GM18511 (cell line): ENCODE data around the gene MISP.

ENCODE experiments used
- ATAC-seq: cut with Tn5 transposase; IDR thresholded peaks from one replicate; pipeline ENCODE4 v1.9.1; 2021; ENCODE audit warnings: mild to moderate bottlenecking, moderate library complexity; ENCODE audit not compliant: unreplicated experiment

Gene MISP

DNA sequence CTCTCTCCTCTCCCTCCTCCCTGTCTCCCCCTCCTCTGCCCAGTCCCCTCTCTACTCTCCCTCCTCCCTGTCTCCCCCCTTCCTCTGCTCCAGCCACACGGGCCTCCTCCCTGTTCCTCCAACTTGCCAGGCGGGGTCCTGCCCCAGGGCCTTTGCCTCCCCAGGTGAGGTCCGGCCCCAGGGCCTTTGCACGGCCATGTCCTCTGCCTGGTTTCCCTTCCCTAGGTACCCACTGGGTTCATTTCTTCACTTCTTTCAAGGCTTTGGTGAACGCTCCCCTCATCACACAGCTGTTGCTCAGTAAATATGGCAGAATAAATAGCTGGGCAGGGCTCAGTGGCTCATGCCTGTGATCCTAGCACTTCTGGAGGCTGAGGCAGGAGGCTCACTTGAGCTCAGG, 21.2 kb downstream of the MISP start:
- ATAC-seq: no peak

DNA sequence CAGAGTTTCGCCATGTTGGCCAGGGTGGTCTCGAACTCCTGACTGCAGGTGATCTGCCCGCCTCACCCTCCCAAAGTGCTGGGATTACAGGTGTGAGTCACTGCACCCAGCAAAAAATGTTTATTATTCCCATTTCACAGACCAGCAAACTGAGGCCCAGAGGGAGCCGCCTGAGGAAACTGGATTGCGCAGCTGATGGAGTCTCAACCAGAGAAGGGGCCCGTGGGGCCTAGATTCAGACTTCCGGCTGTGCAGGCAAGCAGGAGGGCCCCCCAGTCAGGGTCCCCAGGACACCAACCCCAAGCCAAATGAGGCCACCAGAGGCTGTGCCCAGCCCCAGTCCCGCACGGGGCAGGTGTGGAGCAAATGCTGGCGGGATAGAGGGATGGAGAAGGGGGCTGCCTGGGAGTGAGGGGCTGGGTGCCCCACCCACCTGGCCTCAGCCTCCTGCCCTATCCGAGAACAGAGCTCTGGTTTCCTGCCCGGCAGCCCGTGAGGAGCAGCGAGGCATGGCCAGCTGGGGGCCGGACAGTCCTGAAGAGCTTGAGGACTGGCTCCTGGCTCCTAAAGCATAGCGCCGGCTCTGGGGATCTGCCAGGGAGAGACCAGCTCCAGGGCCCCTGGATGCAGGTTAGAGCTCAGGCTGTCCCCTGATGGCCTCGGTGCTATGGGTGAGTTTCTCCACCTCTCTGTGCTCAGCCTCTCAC, 22.0 kb downstream of the MISP start:
- ATAC-seq: no peak

DNA sequence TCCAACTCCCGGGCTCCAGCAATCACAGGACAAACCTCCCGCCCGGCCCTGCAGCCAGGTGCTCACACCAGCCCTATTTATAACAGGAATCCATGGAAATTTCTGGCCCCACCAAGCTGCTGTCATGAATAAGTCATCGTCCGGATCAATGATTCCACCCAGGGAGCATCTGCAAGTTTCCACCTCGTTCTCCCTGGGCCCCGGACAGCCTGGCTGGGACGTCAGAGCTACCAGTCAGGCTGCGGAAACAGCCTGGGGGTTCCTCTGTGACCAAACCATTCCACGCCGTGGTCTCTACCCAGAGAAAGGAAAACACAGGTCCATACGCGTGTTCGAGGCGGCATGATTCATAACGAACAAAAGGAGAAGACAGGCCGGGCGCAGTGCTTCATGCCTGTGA, 25.6 kb downstream of the MISP start:
- ATAC-seq: no peak

DNA sequence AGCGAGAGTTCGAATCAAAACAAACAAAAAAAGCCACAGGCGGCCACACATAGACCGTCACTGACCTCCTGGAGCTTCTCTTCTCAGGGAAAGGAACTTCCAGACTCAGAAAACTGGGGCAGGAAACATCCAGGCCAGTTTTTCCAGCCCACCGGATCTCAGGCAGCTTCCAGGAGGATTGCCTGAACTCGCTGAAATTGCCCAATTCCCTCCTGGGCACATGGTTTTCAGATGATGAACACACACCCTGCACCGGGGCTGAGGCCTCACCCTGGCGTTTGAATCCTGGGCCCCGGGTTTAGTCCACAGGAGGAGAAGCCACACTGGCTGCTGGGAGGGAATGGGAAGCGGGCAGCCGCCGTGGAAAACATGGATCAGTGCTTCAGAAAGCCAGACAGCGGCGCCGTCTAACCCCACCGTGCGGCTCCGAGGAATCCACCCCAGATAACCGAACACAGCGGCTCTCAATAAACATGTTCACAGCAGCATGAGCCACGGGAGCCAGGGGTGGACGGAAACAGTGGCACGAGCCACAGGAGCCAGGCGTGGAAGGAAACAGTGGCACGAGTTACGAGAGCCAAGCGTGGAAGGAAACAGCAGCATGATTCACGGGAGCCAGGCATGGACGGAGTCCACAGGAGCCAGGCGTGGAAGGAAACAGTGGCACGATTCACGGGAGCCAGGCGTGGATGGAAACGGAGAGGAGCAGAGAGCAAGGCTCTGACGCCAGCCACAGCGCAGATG, 28.2 kb downstream of the MISP start:
- ATAC-seq: no peak

DNA sequence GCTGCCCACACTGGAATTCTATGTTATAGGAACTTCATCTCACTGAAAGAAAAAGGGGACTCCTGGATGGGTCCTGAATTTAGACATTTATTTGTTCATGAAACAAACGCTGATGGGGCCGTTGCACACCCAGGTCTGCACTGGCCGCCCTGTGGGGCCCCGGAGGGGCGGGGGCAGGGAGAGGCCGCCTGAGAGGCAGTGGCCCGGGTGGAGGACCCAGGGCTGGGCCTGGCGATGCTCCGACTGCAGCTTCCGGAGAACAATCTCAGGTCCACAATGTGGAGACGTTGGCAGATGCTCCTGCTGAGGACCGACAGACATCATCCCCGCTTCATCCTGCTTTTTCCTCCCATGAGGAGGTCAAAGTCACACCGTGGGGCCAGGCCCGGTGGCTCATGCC, 30.0 kb downstream of the MISP start:
- no peak for ATAC-seq

DNA sequence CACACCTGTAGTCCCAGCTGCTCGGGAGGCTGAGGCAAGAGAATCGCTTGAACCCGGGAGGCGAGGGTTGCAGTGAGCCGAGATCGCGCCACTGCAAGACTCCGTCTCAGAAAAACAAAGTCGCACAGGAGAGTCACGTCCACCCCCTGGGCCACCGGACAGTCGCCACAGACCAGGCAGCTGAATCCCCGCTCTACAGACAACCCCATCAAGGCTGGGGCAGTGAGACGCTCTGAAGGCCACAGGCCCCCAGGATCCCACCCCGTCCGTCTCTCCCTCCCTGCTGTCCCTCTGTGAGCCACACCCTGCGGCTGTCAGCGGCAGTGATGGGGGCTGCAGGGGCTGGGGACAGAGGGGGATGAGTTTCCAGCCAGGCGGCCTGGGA, 30.9 kb downstream of the MISP start:
- no peak for ATAC-seq

DNA sequence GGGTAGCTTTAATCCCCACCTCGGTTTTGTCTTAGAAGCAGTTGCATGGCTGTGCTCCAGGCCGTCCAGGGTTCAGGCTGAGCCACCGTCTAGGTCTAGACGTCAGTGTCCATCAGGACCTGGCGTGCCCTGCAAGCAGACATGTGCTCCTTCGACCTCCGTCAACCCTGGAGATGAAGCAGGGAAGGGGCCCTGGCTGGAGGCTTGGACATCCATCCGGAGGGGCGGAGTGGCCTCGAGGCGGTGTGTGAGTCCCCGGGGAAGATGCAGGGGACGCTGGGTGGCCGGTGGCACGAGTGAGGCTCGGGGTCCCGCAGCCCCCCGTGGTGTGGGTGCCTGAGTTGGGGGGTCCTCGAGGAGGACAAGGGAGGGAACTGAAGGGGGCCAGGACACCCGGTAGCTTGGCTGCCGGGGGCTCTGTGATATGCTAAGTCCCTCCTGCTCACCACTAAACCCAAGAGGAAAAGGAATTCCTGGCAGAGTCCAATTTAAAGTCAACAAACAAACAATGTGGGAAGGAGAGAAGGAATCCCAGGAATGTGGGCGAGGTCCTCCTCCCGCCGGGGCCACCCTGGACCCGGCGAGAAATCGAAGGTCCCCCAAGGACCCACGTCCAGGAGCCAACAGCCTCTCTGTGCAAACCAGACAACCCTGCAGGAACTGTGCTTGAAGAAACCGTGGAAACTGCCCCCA, 31.4 kb downstream of the MISP start:
- no peak for ATAC-seq

DNA sequence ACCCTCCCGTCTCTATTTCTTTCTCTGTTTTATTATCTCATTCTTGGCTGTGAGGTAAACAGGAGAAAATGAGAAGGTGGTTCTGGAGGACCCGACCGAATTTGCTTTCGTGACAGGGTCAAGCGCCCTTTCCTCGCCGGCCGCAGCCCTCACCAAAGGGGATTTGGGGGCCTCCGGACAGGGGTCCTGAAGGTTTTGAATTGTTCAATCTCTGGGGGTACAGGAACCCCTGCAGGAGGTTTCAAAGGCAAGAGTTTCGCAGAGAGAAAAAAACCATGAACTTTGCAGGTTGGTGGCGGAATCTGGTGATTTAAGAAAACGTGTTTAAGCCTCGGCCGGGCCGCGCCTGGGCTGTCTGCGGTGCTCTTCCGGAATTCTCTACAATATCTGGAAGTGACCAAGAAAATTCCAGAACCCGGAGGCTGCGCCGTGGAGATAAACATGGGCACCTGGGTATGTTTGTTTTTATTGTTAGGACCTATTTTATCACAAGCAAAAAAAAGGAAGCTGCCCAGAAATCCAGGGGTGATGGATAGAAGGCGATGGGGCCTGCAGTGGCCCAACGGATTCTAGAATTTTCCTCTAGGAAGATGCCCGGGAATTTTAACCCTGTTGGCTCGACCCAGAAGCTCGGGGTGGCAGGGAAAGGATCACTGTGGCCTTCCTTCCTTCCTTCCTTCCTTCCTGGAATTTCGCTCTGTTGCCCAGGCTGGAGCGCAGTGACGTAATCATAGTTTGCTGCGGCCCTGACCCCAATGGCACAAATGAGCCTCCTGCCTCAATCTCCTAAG, 32.2 kb downstream of the MISP start:
- no peak for ATAC-seq

DNA sequence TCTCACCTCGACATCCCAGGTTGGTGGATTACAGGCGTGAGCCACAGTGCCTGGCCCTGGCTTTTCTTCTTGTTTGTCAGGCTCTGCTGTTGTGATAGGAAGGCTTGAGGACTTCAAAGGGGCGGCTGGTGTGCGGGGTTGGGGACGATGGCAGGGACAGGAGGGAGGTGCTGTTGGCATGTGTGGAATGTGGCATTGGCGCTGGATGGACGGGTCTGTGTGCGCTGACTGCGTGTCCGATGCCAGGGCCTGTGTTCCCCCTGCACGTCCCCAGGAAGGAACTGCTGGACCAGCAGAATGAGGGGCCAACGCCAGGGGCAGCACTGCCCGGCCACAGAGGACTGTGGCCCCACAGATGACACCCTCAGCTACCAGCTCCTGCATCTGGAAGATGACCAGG, 33.6 kb downstream of the MISP start:
- ATAC-seq: no peak

DNA sequence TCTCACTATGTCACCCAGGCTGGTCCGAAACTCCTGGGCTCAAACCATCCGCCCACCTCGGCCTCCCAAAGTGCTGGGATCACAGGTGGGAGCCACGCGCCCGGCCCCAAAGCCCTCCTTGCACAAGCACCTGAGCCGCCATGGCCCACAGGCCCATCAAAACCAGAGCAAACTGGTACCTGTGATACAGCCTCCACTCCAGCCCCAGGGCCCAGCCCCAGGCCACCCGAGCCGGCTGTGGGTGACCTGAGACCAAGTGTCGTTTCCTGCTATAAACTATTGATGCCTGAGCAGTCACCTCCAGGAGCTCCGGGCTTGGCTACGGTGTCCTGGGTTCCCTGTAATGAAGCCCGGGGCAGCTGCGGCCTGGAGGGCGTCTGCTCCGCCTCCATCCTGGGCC, 36.6 kb downstream of the MISP start:
- no peak for ATAC-seq

DNA sequence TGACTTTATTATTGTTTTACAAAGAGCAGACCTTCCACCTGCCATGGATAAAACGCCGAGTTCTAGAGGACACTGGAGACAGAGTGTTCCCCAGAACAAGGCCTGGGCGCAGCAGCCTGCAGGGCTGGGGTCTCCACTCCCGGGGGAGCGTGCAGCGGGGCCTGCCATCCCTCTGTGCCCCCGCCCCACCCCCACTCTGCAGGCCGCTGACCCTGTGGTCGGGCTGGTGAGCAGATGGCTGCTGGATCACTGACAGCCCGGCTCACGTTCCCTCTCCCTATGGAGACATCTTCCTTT, 37.7 kb downstream of the MISP start:
- ATAC-seq: no peak

DNA sequence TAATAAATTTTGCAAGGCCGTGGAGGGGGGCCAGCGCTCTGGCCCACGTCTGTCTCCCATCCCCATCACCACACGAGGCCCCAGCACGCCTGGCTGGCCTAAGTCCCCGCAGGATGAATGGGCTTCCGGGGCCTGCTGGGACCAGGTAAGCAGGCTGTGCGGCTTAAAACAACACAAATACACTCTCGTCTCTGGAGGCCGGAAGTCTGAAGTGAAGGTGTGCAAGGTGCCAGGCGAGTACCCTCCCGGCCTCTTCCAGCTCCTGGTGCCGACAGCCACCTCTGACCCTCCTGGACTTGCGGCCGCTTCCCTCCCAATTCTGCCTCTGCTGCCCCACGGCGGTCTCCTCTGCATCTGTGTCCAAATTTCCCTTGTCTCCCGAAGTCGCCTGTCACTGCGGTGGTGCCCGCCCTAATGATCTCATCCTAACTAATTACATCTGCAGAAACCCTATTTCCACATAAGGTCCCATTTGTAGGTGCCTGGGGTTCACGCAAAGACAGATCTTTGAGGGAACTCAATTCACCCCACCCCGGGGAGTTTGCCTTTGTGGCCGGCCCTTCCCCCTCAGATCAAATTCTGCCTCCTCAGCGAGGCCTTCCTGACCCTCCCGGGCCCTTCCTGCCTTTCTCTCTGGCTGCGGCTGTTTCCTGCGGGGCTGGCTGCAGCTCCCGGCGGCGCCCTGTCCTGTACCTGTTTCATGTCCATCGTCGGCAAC, 38.2 kb downstream of the MISP start:
- no peak for ATAC-seq

DNA sequence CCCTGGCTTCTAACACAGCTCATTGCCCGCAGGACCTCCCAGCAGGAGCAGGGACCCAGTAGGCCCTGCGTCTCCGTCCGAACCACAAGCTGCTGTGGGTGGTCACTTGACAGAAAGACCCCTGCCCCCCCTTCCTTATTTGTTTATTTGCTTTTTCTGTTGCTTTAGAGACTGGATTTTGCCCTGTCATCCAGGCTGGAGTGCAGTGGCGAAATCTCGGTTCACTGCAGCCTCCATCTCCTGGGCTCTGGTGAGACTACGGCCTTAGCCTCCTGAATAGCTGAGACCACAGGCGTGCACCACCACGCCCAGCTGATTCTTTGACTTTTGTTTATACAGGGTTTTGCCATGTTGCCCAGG, 38.8 kb downstream of the MISP start:
- no peak for ATAC-seq

DNA sequence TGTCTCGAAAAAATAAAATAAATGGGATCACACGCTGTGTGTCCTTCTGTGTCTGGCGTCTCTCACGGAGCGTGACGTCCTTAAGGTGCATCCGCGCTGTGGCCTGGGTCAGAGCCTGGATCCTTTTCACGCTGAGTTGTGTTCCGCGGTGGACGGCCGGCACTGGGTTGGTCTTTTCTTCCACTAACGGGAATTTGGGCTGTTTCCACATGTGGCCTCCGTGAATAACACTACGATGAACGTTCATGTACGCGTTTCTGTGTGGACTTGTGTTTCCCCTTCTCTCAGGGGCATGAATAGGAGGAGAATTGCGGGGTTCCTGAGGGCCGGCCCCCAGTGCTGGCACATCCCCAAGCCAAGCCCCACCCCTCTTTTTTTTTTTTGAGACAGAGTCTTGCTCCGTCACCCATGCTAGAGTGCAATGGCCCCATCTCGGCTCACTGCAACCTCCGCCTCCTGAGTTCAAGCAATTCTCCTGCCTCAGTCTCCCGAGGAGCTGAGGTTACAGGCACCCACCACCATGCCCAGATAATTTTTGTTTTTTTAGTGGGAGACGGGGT, 40.2 kb downstream of the MISP start:
- no peak for ATAC-seq

DNA sequence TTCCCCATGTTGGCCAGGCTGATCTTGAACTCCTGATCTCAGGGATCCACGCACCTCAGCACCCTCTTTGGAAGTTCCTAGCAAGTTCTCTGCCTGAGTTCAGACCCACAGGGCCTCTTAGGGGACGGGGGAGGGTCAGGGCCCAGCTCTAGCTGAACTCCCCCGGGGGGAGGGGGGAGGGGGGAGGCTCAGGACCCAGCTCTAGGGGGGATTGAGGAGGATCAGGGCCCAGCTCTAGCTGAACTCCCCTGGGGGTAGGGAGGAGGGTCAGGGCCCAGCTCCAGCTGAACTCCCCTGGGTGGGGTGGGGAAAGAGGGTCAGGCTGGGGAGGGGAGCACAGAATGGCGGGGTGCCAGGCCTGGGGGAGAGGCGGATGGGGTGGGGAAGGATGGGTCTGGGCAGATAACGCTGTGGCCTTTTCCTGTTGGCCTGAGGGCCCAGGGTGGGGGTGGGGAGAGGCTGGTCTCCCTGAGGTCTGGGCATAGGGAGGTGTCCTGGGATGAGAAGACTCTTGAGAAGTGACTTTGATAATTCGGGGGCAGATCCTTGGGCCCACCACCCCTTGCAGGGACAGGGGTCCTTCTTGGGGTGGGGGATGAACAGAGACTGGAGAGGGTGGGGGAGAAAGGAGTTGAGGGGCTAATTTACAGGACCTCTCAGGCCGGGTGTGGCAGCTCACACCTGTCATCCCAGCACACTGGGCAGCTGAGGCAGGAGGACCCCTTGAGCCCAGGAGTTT, 40.8 kb downstream of the MISP start:
- no peak for ATAC-seq

DNA sequence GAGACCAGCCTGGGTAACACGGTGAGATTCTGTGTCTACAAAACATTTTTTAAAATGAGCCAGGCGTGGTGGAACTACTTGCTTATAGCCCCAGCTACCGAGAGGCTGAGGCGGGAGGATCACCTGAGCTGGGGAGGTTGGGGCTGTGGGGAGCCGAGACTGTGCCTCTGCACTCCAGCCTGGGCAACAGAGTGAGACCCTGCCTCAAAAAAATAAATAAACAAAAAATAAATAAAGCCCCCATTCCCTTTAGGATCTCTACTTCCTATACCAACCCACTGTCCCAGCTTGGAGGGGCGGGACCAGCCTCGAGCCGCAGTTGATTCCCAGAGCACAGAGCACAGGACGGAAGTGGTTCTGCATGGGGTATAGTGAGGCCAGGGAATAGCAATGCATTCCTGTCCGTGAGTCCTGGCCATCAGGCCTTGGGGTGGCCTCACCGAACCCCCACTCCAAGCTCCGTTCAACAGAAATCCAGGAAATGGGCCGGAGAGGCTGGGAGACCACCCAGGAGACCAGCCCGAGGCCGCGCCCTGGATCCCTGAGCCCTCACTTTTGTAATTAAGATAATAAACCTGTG, 41.5 kb downstream of the MISP start:
- ATAC-seq: no peak

DNA sequence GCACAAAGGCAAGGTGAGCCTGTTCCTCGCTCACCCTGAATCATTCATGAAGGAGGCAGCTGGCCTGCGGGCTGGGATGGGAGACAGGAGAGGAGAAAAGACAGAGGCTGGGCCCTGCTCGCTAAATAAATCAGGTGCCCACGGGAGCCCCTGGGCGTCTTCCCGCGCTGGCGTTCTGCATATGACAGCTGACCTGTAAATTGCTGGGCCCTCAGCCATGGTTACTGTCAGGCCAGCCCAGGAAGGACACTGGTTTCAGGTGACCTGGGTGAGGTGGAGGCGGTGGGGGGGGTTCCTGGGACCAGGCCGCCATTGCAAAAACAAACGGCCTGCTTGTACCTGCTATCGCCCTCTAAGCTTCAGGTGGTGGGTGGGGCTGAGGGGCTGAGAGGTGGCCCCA, 42.9 kb downstream of the MISP start:
- ATAC-seq: no peak

DNA sequence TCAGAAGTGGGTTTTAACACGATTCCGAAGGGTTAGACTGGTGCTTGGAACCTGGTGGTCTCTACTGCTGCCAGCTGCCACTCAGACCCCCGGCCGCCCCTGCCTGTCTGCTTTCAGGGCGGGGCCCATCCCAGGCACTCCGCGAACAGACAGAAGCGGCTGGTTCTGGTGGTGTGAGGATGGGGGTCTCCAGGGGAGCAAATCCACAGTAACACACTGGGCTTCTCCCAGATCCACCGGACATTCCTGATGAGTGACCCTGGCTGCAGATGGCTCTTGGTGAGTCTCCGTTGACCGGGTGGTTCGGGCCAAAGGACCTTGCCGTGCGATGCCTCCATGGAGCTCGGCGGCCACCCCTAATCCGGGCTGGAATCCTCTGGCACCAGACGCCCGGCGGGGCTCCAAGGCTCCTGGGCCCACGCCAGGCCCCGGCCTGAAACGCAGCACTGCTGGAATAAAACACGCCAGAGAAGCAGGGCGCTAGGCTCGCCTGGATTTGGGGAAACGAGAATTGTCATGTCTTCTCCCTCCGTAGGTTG, 44.2 kb downstream of the MISP start:
- ATAC-seq: no peak
